Activated CD4-positive, CD25-positive, alpha-beta regulatory T cell treated with anti-CD3 and anti-CD28 coated beads, Interleukin-2, amount 50 U/mL, for 16 hours (primary cell): ENCODE data around the gene RABEPK.
"Not testable (repeated sequence)": the region's sequence is repeated elsewhere in the genome, so short reads cannot be mapped to it uniquely, and the experiment has no call there.

ENCODE experiments used
- DNase-seq: peaks from one replicate; pipeline ENCODE4 v3.0.0-alpha.2; 2020; ENCODE audit warnings: low read depth, low spot score

The RABEPK gene

GRCh38 chr9:125200216-125201047, at the start of gene RABEPK:
Gene RABEPK, plus strand, starts transcription at chr9:125200542. Its CDS starts 2,472 bp downstream, at chr9:125203014.
- peak; percentile 75 for DNase-seq

GRCh38 chr9:125151730-125152129, 48.6 kb upstream of the RABEPK start:
- no peak for DNase-seq

- no peak for DNase-seq
These were observed 46.5 kb upstream of the RABEPK start for GRCh38 chr9:125153712-125154367.

- DNase-seq: no peak
These were observed 43.8 kb upstream of the RABEPK start for GRCh38 chr9:125156551-125156950.

GRCh38 chr9:125160750-125161149, 39.6 kb upstream of the RABEPK start:
- DNase-seq: no peak

- no peak for DNase-seq
These were observed 38.9 kb upstream of the RABEPK start for GRCh38 chr9:125161284-125161918.

GRCh38 chr9:125162891-125163290, 37.5 kb upstream of the RABEPK start:
- DNase-seq: not testable (repeated sequence)

GRCh38 chr9:125166762-125167161, 33.6 kb upstream of the RABEPK start:
- no peak for DNase-seq

GRCh38 chr9:125169895-125170294, 30.4 kb upstream of the RABEPK start:
- no peak for DNase-seq

- no peak for DNase-seq
These were observed 28.1 kb upstream of the RABEPK start for GRCh38 chr9:125172031-125172755.

GRCh38 chr9:125176636-125177035, 23.7 kb upstream of the RABEPK start:
- no peak for DNase-seq

GRCh38 chr9:125177888-125178287, 22.5 kb upstream of the RABEPK start:
- no peak for DNase-seq

- DNase-seq: not testable (repeated sequence)
These were observed 20.6 kb upstream of the RABEPK start for GRCh38 chr9:125179776-125180175.

GRCh38 chr9:125180876-125181275, 19.5 kb upstream of the RABEPK start:
- no peak for DNase-seq

- DNase-seq: not testable (repeated sequence)
These were observed 18.6 kb upstream of the RABEPK start for GRCh38 chr9:125181756-125182155.

- DNase-seq: no peak
These were observed 17.3 kb upstream of the RABEPK start for GRCh38 chr9:125183054-125183453.

GRCh38 chr9:125183561-125183960, 16.8 kb upstream of the RABEPK start:
- DNase-seq: no peak

GRCh38 chr9:125189011-125189360, 11.4 kb upstream of the RABEPK start:
- no peak for DNase-seq

- DNase-seq: peak; percentile 95
These were observed 10.7 kb upstream of the RABEPK start, which contains the start of gene PPP6C for GRCh38 chr9:125189361-125190289. Gene PPP6C, minus strand, starts transcription at chr9:125189803. Its CDS starts 85 bp downstream, at chr9:125189718.

- no peak for DNase-seq
These were observed 10.0 kb upstream of the RABEPK start for GRCh38 chr9:125190361-125190801.

- DNase-seq: not testable (repeated sequence)
These were observed 5.9 kb upstream of the RABEPK start for GRCh38 chr9:125194466-125194865.
